Naive thymus-derived CD4-positive, alpha-beta T cell (primary cell): ENCODE data around the gene VPS33B. TPM values are rescaled to one million over a fixed set of nuclear protein-coding genes. Genes with fewer than 3 reads are reported as not detected.
"Not testable (repeated sequence)": the region's sequence is repeated elsewhere in the genome, so short reads cannot be mapped to it uniquely, and the experiment has no call there.

Experiments used
- ATAC-seq: fragments of 150-1000 bp; cut with Tn5 transposase; 2 replicates; pipeline ENCODE4 v1.10.0; 2021; ENCODE audit warnings: mild to moderate bottlenecking, moderate library complexity
- CTCF ChIA-PET: fragments of 350-600 bp; sonication (Branson Sonifier 250); formaldehyde crosslinking; loops from one replicate; lab custom pipeline; 2021; ENCODE audit warnings: antibody characterized with exemption; lab: Charles Lee
- POLR2A ChIA-PET: fragments of 350-600 bp; sonication (Branson Sonifier 250); formaldehyde crosslinking; loops from one replicate; lab custom pipeline; 2021; ENCODE audit warnings: antibody characterized with exemption, inconsistent platforms; lab: Charles Lee
- DNase-seq, 9 donors: peaks; one replicate each; pipeline versions ENCODE4 v3.0.0 to v3.0.0-alpha.2; 2020 to 2022; ENCODE audit warnings: mixed read lengths in 1 of 9
- H3K27ac ChIP-seq: one replicate; pipeline ENCODE4 v1.7.0; 2013; ENCODE audit warnings: mild to moderate bottlenecking, low read depth, low read length, moderate library complexity
- H3K27me3 ChIP-seq, 2 donors: one replicate each; pipeline ENCODE4 v1.7.0; 2013; ENCODE audit warnings: low read length in 2 of 2, mild to moderate bottlenecking in 2 of 2, moderate library complexity in 2 of 2; ENCODE audit not compliant: control insufficient read depth in 2 of 2, insufficient read depth in 2 of 2
- H3K36me3 ChIP-seq, 3 experiments: 1 replicate in 2 of 3; 2 replicates in 1 of 3; pipeline ENCODE4 v1.7.0; 2013; ENCODE audit warnings: low read length in 3 of 3, mild to moderate bottlenecking in 3 of 3, moderate library complexity in 1 of 3; ENCODE audit not compliant: insufficient read depth in 3 of 3, control insufficient read depth in 2 of 3
- H3K4me1 ChIP-seq, 2 donors: one replicate each; pipeline ENCODE4 v1.7.0; 2013; ENCODE audit warnings: low read length in 2 of 2, mild to moderate bottlenecking in 2 of 2, moderate library complexity in 1 of 2; ENCODE audit not compliant: control insufficient read depth in 2 of 2, insufficient read depth in 2 of 2
- H3K4me3 ChIP-seq: 2 replicates; pipeline ENCODE4 v1.7.0; 2013; ENCODE audit warnings: mild to moderate bottlenecking, low read length
- H3K9me3 ChIP-seq, 3 experiments: 1 replicate in 2 of 3; 2 replicates in 1 of 3; pipeline ENCODE4 v1.7.0; 2013; ENCODE audit warnings: low read length in 3 of 3; ENCODE audit not compliant: control insufficient read depth in 2 of 3
- H3K27ac Mint-ChIP-seq, 9 donors: one replicate each; pipeline ENCODE4 v1.8.0; 2020 to 2022; ENCODE audit warnings: mixed read lengths in 9 of 9, mild to moderate bottlenecking in 8 of 9, moderate library complexity in 5 of 9, inconsistent platforms in 2 of 9
- H3K27me3 Mint-ChIP-seq, 5 donors: one replicate each; pipeline ENCODE4 v1.8.0; 2021 to 2022; ENCODE audit warnings: mixed read lengths in 5 of 5, mild to moderate bottlenecking in 1 of 5
- H3K36me3 Mint-ChIP-seq, 5 donors: one replicate each; pipeline ENCODE4 v1.8.0; 2020 to 2022; ENCODE audit warnings: mixed read lengths in 5 of 5, mild to moderate bottlenecking in 3 of 5, inconsistent platforms in 1 of 5
- H3K4me1 Mint-ChIP-seq, 7 donors: one replicate each; pipeline ENCODE4 v1.8.0; 2020 to 2022; ENCODE audit warnings: mixed read lengths in 7 of 7, mild to moderate bottlenecking in 3 of 7, inconsistent platforms in 1 of 7
- H3K4me3 Mint-ChIP-seq, 10 donors: one replicate each; pipeline ENCODE4 v1.8.0; 2020 to 2022; ENCODE audit warnings: mild to moderate bottlenecking in 10 of 10, mixed read lengths in 10 of 10, moderate library complexity in 6 of 10, inconsistent platforms in 2 of 10
- H3K9me3 Mint-ChIP-seq, 11 donors: one replicate each; pipeline ENCODE4 v1.8.0; 2020 to 2022; ENCODE audit warnings: mixed read lengths in 11 of 11, mild to moderate bottlenecking in 4 of 11, inconsistent platforms in 1 of 11, moderate library complexity in 1 of 11
- intact Hi-C, 2 donors: fragments of 100-400 bp; cut with micrococcal nuclease; formaldehyde crosslinking; loops; one replicate each; pipeline ENCODE4 v1.15.1; 2023
- polyA plus RNA-seq, 2 donors: library from polyadenylated mRNA; unstranded; fragments of 300-500 nt; fragmentation: Illumina TruSeq; gene quantifications; one replicate each; pipeline ENCODE4 v1.2.3, GENCODE V29; 2021
- total RNA-seq, 6 experiments: library from RNA in 5 of 6; stranded (reverse) in 5 of 6; gene quantifications; 1 replicate in 5 of 6; 2 replicates in 1 of 6; pipeline ENCODE4 v1.2.3 and lab custom pipeline; 2021 to 2026

VPS33B gene
- total and polyA plus RNA-seq, 7 experiments from 2014 or later: 8.3 to 28.1 (median 20.4) TPM

- no peaks in the 10 kb centered on the region for H3K9me3 ChIP-seq
- ATAC-seq (no peak), DNase-seq (no peak)
- peaks cover 0 to 2% (median 0%) of the 10 kb centered on the region in 11 donors for H3K9me3 Mint-ChIP-seq
- intact Hi-C loops: loop anchor here in 1 of 2 donors (2.0 to 5.0 kb wide), 2 partner anchors 89 to 121 kb away; partner anchors contain the start of genes MAN2A2 and UNC45A
- H3K4me1 ChIP-seq: peaks cover 5 to 15% of the 10 kb centered on the region in 2 donors
- no peak overlapping the region for H3K4me3 ChIP-seq
- H3K27ac ChIP-seq: no peak overlapping the region
- no peaks in the 10 kb centered on the region for H3K27me3 Mint-ChIP-seq
- peak overlapping the region in 2 of 10 donors; percentile 91 to 96 for H3K4me3 Mint-ChIP-seq
- ChIA-PET CTCF (interaction anchor here (0.6 kb wide), 1 partner anchor 29 kb away, joined by 3 read pairs; no protein-coding TSS in a partner anchor), POLR2A (interaction anchor here (0.7 to 2.5 kb wide), 3 partner anchors 13 to 93 kb away, joined by 3 to 18 read pairs (median 3); partner anchors contain the start of genes HDDC3 and UNC45A)
- H3K4me1 Mint-ChIP-seq: peaks cover 27 to 43% (median 37%) of the 10 kb centered on the region in 7 donors
- peaks cover 0 to 4% (median 0%) of the 10 kb centered on the region in 5 donors for H3K36me3 Mint-ChIP-seq
- H3K36me3 ChIP-seq: no peaks in the 10 kb centered on the region
- peak overlapping the region in 3 of 9 donors; percentile 8 to 88 (median 51) for H3K27ac Mint-ChIP-seq
- no peaks in the 10 kb centered on the region for H3K27me3 ChIP-seq
Observed at GRCh38 chr15:91023720-91024119, 1.3 kb upstream of the VPS33B start.

GRCh38 chr15:91022832-91023129 is 387 bp upstream of the VPS33B start:
- Mint-ChIP-seq H3K4me1 (peaks cover 36 to 52% (median 46%) of the 10 kb centered on the region in 7 donors), H3K27me3 (no peaks in the 10 kb centered on the region), H3K27ac (peak overlapping the region; percentile 79 to 96 (median 94)), H3K9me3 (peaks cover 0 to 2% (median 0%) of the 10 kb centered on the region in 11 donors), H3K36me3 (peaks cover 0 to 12% (median 3%) of the 10 kb centered on the region in 5 donors), H3K4me3 (peak overlapping the region; percentile 87 to 99 (median 96))
- POLR2A ChIA-PET: interaction anchor here (1.1 to 2.5 kb wide), 3 partner anchors 28 to 789 kb away, joined by 3 to 18 read pairs (median 4); partner anchors contain the start of genes CIB1, GDPGP1, HDDC3 and PRC1
- peak overlapping the region; percentile 100 for H3K4me3 ChIP-seq
- DNase-seq (no peak), ATAC-seq (no peak)
- H3K27me3 ChIP-seq: no peaks in the 10 kb centered on the region
- H3K9me3 ChIP-seq: no peaks in the 10 kb centered on the region
- peak overlapping the region; percentile 82 for H3K27ac ChIP-seq
- CTCF ChIA-PET: interaction anchor here (0.5 to 1.5 kb wide), 2 partner anchors 90 to 248 kb away, joined by 5 to 7 read pairs; partner anchors contain the start of gene HDDC3
- intact Hi-C loops: loop anchor here (1.0 to 5.0 kb wide), 5 partner anchors 11 to 120 kb away; partner anchors contain the start of genes PRC1 (in 2 of the 2), MAN2A2 (in 1 of the 2) and UNC45A (in 1 of the 2)
- H3K36me3 ChIP-seq: no peaks in the 10 kb centered on the region
- peaks cover 5 to 15% of the 10 kb centered on the region in 2 donors for H3K4me1 ChIP-seq

- ChIA-PET CTCF (interaction anchor here (0.6 to 1.5 kb wide), 3 partner anchors 87 to 154 kb away, joined by 3 to 7 read pairs (median 3); partner anchors contain the start of genes HDDC3 and UNC45A), POLR2A (interaction anchor here (0.6 to 2.5 kb wide), 7 partner anchors 13 to 304 kb away, joined by 3 to 18 read pairs (median 3); partner anchors contain the start of genes BLM, HDDC3 and PRC1)
- Histone ChIP-seq H3K4me1 (peaks cover 5 to 15% of the 10 kb centered on the region in 2 donors), H3K27ac (peak overlapping the region; percentile 82), H3K4me3 (peak overlapping the region; percentile 100), H3K36me3 (peaks cover 0 to 3% (median 0%) of the 10 kb centered on the region in 3 experiments), H3K9me3 (no peaks in the 10 kb centered on the region), H3K27me3 (no peaks in the 10 kb centered on the region)
- Mint-ChIP-seq H3K36me3 (peaks cover 0 to 12% (median 7%) of the 10 kb centered on the region in 5 donors), H3K4me1 (peaks cover 38 to 56% (median 47%) of the 10 kb centered on the region in 7 donors), H3K27me3 (no peaks in the 10 kb centered on the region), H3K27ac (peak overlapping the region; percentile 79 to 96 (median 94)), H3K4me3 (peak overlapping the region; percentile 87 to 99 (median 96)), H3K9me3 (peaks cover 0 to 2% (median 0%) of the 10 kb centered on the region in 11 donors)
- intact Hi-C loops: loop anchor here (1.0 to 5.0 kb wide), 5 partner anchors 12 to 119 kb away; partner anchors contain the start of genes PRC1 (in 2 of the 2), MAN2A2 (in 1 of the 2) and UNC45A (in 1 of the 2)
- DNase-seq: peak in 2 of 9 donors; percentile 2 to 27
- no peak for ATAC-seq
Observed at GRCh38 chr15:91021516-91022074, 799 bp downstream of the VPS33B start.

GRCh38 chr15:91018158-91018557 is 4.2 kb downstream of the VPS33B start:
- Mint-ChIP-seq H3K36me3 (peaks cover 0 to 25% (median 12%) of the 10 kb centered on the region in 5 donors), H3K4me3 (peak overlapping the region in 2 of 10 donors; percentile 2 to 5), H3K27me3 (no peaks in the 10 kb centered on the region), H3K9me3 (peaks cover 0 to 2% (median 0%) of the 10 kb centered on the region in 11 donors), H3K27ac (peak overlapping the region in 7 of 9 donors; percentile 3 to 82 (median 22)), H3K4me1 (peaks cover 35 to 55% (median 47%) of the 10 kb centered on the region in 7 donors)
- peaks cover 0 to 27% (median 11%) of the 10 kb centered on the region in 3 experiments for H3K36me3 ChIP-seq
- no peak for DNase-seq
- no peaks in the 10 kb centered on the region for H3K9me3 ChIP-seq
- ChIA-PET POLR2A (no interaction called here), CTCF (no interaction called here)
- H3K27ac ChIP-seq: no peak overlapping the region
- no peaks in the 10 kb centered on the region for H3K27me3 ChIP-seq
- intact Hi-C loops: no loop called here
- H3K4me3 ChIP-seq: no peak overlapping the region
- no peak for ATAC-seq
- H3K4me1 ChIP-seq: peaks cover 5 to 14% of the 10 kb centered on the region in 2 donors

GRCh38 chr15:91017716-91018115 is 4.7 kb downstream of the VPS33B start:
- Mint-ChIP-seq H3K27ac (peak overlapping the region in 4 of 9 donors; percentile 22 to 82 (median 70)), H3K4me3 (no peak overlapping the region), H3K4me1 (peaks cover 30 to 50% (median 42%) of the 10 kb centered on the region in 7 donors), H3K9me3 (peaks cover 0 to 2% (median 0%) of the 10 kb centered on the region in 11 donors), H3K36me3 (peaks cover 0 to 27% (median 12%) of the 10 kb centered on the region in 5 donors), H3K27me3 (no peaks in the 10 kb centered on the region)
- no peak for DNase-seq
- POLR2A ChIA-PET: no interaction called here
- ATAC-seq: no peak
- Histone ChIP-seq H3K4me1 (peaks cover 5 to 10% of the 10 kb centered on the region in 2 donors), H3K9me3 (no peaks in the 10 kb centered on the region), H3K4me3 (no peak overlapping the region), H3K27ac (no peak overlapping the region), H3K36me3 (peaks cover 0 to 32% (median 15%) of the 10 kb centered on the region in 3 experiments), H3K27me3 (no peaks in the 10 kb centered on the region)
- intact Hi-C loops: no loop called here
- CTCF ChIA-PET: no interaction called here

GRCh38 chr15:91013701-91014100 is 8.7 kb downstream of the VPS33B start:
- H3K27me3 ChIP-seq, H3K4me1 ChIP-seq, H3K27ac Mint-ChIP-seq, H3K27me3 Mint-ChIP-seq, H3K9me3 Mint-ChIP-seq, H3K27ac ChIP-seq, H3K9me3 ChIP-seq, ATAC-seq, DNase-seq, CTCF ChIA-PET, intact Hi-C loops, H3K4me3 ChIP-seq, H3K4me3 Mint-ChIP-seq: not testable (repeated sequence)
- Mint-ChIP-seq H3K36me3 (peaks cover 14 to 41% (median 30%) of the 10 kb centered on the region in 5 donors), H3K4me1 (peaks cover 9 to 18% (median 12%) of the 10 kb centered on the region in 7 donors)
- peaks cover 0 to 65% (median 22%) of the 10 kb centered on the region in 3 experiments for H3K36me3 ChIP-seq
- POLR2A ChIA-PET: interaction anchor here (1.1 kb wide), 1 partner anchor 20 kb away, joined by 3 read pairs; no protein-coding TSS in a partner anchor
